NCI-H2227 (cell line): ENCODE data around the gene CYP27A1.

Experiments
- DNase-seq: peaks from one replicate; lab custom pipeline; 2025; ENCODE audit not compliant: unreplicated experiment; lab: John Stamatoyannopoulos, UW

CYP27A1 gene

DNA sequence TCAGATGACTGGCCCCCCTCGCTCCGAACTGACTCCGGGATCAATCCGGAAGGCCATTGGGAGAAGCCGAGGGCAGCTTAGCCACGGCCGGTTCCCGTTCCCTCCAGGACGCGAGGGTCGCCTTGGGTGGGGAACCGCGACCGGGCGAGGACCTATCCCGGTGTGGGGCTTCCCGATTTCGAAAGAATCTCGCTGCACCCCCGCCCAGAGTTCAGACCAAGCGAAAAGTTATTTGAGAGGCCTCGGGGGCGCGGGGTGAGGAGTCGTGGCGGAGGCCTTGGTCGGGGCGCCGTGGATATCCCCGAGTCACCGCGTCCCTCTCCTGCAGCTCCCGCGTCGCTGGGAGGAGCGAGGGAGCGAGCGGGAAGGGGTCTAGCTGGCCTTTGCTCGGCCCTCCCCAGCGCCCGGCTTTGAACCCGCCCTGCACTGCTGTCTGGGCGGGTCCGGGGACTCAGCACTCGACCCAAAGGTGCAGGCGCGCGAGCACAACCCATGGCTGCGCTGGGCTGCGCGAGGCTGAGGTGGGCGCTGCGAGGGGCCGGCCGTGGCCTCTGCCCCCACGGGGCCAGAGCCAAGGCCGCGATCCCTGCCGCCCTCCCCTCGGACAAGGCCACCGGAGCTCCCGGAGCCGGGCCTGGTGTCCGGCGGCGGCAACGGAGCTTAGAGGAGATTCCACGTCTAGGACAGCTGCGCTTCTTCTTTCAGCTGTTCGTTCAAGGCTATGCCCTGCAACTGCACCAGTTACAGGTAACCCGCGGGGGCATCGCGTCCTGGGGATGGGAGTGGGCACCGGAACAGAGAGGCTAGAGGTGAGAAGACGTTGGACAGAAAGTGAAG lies at the start of gene CYP27A1:
TSS of gene CYP27A1 (plus strand) at position 457 of the 837 bp plus-strand sequence. CDS start at position 493, 36 bp downstream.
- DNase-seq = peak; percentile 23

DNA sequence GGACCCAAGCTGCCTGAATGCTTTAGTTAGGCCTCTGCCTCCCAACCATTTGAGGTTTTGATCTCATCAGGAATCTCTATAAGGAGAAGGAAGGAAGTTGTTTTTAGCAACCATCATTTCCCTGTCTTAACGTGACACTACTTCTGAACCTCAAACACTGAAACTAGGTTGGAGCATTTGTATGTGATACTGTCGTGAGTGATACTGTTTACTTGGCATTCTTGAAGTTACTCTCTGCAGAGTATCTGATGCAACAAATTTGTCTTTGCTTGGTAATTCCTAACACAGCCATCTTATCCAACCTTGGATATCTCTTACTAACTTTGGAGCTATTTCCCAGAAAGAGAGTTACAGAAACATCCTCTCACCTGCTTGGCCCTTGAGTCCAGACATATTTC lies 49.2 kb upstream of the CYP27A1 start:
- no peak for DNase-seq

DNA sequence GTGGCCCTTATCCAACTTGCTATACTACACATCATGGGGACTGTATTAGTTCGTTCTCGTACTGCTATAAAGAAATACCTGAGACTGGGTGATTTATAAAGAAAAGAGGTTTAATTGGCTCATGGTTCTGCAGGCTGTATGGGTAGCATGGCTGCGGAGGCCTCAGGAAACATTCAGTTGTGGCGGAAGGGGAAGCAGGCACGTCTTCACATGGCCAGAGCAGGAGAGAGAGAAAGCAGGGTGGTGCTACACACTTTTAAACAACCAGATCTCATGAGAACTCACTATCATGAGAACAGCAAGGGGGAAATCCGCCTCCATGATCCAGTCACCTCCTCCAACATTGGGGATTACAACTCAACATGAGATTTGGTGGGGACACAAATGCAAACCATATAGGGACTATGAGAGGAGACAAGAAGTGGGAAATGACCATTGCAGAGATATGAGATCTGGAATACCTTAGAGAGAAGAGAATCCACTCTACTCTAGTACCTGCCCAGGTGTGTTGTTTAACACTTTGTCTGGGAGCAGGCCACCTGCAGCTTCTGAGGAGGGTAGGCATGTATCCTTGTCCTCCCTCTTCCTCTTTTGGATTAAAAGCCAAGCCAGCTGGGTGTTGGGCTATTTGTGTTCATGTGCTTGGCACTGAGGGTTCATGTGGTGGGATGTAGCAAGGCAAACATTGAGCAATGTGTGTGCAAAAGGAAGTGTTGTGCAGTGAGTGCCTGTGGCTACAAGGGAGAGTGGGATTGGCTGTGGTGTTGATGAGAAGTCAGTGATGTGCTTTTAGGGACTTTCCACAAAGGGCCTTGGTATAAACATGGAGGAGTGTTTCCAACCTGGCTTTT lies 48.6 kb upstream of the CYP27A1 start:
- no peak for DNase-seq

DNA sequence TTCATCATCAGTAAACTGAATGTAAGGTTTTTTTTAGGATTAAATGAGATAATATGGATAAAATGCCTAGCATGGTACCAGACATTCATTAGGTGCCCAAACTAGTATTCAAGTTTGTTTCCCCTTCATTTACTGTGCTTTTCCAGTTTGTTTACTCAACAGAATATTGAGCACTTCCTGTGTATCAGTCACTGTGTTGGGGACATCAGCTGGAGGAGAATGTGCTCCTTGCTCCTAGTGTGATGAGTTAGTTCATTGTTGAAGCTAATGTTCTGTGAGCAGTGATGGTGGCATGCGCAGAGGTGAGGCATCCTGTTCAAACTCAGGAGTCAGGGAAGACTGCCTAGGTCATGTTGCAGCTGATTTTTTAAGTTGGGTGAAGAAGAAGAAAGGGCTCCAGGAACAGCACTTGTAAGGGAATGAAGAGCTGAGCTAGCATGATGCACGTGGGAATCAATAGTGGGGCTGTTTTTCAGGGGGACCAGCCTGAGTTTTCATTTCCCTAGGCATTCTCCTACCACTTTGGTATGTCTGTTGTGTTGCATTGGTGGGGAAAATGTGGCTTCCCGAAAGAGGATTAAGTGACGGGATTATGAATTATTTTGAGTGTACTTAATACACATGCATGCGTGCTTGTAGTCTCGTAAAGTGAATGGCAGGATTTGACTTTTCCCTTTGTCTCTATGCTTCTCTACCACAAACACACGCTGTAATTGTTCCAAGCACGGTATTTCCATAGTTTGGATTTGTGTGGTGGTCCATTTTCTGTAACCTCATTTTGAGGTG lies 47.6 kb upstream of the CYP27A1 start:
- DNase-seq = no peak

DNA sequence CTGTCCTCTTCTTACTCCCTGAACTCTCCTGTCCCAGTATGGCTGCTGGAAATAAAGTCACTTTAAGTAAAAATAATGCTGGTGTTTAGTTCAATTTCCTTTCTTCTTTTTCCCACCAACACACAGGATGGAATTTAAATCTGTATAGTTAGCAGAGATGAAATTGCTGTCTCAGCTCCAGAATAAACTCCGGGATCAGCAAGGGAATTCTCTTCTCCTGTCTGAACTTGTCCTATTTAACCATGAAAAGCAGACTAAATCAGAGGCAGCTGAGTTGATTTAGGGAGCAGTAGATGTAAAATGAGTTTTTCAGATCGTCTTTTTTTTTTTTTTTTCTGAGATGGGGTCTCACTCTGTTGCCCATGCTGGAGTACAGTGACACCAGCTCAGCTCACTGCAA lies 45.4 kb upstream of the CYP27A1 start:
- DNase-seq = no peak

DNA sequence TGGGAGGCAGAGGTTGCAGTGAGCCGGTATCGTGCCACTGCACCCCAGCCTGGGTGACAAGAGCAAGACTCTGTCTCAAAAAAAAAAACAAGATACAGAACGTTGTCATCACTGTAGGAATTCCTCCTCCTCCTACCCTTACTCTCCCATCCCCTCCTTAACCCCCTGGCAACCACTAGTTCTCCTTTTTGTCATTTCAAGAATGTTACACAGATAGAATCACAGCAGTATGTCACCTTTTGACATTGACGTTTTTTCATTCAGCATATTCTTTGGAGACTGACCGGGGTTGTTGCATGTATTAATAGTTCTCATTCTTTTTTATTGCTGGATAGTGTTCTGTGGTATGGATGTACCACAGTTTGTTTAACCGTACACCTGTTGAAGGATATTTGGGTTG lies 38.9 kb upstream of the CYP27A1 start:
- DNase-seq = no peak

DNA sequence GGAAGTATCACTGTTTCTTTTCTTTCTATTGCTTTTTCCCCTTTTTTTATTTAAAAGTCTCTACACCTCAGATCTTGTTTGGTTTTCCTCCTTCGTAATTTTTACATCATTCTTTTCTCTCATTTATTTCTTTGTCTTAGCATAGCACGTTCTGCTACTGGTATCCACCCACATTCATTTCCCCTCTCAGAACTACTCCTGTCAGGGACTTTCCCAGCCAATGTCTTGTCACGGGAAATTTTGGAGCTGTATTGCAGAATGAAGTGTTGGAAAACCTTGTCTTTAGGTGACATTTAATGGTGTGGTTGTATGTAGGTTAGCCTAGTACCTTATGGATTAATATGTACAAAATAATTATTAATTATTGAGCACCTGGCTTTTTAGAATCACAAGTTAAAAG lies 37.3 kb upstream of the CYP27A1 start:
- no peak for DNase-seq

DNA sequence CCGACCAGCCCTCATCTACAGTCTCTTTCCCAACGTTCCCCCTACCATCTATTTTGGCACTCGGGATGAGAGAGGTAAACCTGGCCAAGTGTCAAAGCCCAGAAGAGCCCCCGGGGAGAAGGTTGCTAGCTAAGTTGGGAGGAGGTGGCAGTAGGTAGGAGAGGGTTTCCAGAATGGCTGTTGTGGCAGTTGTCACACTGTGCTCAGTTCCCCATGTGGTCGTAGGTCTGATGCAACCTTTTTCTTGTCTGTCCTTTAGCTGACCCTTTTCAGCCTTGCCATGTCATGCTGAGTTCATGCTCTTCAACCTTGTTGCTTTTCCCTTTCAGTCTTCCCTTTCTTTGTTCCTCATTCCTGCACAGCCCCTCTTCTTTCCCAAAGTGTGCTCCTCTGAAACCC lies 36.8 kb upstream of the CYP27A1 start:
- DNase-seq = no peak

DNA sequence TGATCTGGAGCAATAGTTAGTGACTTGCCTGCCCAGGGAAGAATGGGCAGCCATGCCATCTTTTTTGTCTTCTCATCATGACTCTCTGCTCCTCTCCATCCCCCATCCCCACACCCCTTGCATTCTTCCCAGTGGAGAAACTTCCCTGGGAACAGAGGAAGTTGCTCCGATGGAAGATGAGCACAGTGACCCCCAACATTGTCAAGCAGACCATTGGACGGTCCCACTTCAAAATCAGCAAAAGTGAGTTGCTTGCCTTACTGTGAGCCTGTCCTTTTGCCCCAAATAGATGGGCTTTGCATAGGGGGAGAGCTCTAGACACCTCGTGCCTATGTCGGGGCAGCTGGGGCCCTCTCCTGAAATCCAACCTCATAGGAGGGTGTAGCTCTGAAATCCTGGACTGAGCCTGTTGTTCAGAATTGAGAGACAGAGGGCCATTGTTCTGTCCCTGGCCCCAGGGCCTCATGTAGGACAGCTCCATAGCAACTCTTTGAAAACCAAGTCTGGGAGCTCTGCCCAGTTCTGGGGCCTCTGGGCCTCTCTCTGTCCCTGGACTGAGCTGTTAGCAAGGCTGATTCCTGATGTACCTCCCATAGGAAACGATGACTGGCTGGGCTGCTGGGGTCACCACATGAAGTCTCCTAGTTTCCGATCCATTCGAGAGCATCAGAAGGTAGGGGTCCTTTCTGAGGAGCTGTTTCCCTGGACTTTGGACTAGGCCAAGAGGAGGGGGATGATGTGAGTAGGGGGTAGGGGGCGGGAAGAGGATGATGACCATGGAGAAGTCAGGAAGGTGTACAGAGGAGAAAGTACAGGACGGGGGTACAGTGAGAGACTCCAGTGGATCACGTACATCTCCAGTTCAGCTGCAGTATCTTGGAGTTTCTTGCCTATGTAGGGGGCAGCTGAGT lies 36.1 kb upstream of the CYP27A1 start:
- DNase-seq = no peak

DNA sequence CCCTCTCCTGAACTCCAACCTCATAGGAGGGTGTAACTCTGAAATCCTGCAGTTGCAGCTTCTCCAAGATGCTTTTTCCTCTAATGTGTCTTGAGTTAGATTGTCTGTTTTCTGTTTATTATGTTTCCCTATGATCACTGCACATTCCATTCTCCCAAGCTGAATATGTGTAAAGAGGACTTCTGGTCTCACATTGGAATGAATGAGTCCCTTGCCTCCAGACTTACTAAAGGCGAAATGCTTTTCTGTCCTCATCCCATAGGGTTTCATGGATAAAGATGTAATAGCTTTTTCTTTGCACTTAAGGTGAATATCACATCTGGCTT lies 35.5 kb upstream of the CYP27A1 start:
- no peak for DNase-seq

DNA sequence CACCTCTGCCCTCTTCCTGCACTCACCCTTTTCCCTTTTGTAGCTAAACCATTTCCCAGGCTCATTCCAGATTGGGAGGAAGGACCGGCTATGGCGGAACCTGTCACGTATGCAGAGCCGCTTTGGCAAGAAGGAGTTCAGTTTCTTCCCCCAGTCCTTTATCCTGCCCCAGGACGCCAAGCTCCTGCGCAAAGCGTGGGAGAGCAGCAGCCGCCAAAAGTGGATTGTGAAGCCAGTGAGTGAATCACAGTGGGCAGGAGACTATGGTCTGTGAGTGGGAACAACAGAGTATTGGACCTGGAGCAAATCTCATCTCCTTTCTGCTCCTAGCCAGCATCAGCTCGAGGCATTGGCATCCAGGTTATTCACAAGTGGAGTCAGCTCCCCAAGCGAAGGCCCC lies 35.0 kb upstream of the CYP27A1 start:
- no peak for DNase-seq

DNA sequence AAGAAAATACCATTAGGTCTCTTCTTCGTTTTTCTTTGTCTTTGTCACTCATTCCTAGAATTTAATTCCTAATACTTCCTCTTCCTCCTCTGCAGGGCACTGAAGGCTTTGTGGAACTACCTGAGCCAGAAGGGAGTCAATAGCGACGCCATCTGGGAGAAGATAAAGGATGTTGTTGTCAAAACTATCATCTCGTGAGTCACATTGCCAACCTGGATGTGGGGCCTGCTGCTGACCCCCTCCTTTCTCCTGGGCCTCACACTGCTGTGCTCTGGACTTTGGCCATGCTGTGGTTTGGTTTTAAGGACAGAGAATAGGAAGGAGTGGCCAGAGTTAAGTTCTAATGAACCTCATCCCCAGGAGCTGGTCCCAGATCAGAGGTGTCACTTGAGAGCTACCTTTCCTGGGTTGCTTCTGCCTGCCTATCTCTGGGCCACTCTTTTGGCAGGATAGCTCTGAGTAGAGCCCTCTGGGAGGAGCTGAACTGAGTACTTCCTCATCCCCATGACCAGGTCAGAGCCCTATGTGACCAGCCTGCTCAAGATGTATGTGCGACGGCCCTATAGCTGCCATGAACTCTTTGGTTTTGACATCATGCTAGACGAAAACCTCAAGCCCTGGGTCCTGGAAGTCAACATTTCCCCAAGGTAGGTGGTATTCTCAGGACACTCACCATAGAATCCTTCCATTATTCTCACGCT lies 33.1 kb upstream of the CYP27A1 start:
- no peak for DNase-seq

DNA sequence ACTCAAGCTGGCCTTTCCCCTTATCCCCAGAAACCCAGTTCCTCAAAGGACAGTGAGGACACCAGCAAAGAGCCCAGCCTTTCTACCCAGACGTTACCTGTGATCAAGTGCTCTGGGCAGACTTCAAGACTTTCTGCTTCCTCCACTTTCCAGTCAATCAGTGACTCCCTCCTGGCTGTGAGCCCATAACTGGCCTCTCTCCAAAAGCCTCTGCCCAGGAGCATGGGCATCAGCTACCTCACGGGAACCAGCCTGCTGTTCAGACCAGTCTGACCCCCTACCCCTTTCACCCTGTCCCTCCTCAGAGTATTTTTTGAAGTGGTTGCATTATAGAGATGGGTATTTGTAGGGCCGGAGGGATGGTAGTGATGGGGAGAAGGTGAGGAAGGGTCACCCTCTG lies 27.7 kb upstream of the CYP27A1 start:
- no peak for DNase-seq

DNA sequence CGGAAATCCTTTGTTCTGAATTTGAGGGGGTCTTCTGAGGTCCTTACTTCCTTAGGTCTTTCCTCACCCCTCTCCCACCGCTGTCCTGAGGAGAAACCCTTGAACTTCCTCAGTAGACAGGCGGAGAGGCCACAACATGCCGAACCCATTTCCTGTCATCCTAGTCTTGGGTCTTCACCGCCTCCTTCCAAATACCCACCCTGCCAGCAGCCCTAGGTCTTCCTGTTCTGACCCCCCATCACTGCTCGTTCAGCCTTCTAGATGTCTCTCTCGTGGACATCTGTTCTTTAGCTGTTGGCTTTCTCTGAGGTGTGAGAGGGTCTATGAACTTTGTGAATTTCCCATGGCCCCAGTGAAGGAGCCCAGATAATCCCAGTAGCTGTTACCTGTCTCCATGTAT lies 27.2 kb upstream of the CYP27A1 start:
- no peak for DNase-seq

DNA sequence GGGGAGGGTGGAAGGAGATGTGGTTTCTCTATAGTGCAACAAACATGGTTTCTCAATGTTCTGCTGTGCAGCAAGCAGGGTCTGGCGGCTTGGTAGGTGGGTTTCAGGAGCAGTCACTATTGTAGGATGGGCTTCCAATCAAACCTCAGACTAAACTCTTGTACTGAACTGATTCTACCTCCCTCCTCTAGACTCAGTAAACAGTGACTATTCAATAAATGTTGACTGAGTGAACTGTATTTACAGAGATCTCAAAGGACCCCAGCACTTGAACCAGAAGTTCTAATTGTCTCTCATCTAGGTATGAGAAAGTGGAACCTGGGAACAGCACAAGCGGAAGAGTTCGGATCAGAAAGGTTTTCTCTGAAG lies 26.8 kb upstream of the CYP27A1 start:
- no peak for DNase-seq

DNA sequence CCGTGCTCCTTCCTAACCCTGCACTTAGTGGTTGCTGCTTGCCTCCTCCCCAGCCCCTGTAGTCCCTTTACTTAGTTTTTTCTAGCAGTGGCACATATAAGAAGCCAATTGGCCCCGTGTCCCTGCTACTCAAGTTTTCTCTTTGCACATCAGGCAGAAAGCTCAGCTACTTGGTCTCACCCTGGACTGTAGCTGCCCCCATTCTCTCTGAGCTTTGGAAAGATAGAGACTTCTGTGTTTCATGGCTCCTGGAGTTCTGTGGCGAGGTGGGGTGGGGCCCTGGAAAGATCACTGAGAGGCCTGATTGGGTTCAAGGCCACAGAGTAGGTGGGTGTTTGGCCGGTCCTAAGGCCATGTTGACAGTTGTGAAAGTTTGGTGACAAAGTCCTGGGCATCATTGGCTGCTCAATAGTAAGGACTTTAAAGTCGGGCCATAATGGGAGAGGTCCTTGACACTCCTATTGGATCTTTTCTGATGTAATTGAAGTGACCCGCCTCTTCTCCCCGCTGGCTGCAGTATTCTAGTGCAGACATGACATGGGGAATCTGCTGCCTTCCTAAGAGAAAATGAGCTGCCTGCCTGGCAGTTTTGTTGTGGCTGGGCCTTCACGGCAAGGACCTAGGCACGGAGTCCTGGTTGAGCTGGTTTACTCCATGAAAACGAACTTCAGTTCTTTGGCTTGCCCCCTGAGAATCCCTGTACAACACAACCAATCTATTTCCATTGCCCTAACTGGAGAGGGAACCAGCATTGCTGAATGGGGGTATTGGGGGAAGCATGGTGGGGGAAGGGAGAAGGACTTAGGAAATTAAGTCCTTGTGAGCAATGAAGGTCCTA lies 26.2 kb upstream of the CYP27A1 start:
- DNase-seq = no peak

DNA sequence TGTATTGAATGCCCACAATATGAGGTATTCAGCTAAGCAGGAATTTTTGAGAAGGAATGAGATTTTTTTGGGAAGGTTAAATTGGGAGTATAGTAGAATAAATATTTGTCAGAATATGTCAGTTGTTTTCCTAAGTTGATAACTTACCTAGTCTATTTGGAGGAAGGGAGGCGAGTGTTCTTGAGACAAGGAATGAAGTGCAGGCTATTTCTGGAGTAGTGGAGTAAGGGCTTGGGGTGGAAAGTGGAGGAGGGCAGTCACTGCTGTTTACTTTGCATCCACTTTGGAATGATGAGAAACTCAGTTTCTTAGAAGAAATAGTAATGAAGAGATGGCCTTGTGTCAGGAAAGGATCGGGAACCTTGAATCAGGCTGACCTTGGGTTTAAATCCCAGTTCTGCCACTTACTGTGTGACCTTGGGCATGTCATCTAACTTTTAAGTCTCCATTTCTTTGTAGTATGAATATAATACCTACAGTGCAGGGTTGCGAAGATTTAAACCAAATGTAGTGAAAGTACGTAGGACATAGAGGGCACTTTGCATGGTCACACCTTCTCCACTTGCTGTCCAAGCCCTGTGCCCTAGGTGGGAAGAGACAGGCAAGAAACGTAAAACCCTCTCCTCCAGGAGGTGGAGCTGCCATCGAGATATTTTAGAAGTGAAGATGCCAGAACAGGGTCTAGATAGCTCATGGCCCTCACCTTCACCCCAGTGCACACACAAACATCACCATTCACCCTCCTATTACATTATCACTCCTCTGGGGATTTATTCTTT lies 25.2 kb upstream of the CYP27A1 start:
- no peak for DNase-seq

DNA sequence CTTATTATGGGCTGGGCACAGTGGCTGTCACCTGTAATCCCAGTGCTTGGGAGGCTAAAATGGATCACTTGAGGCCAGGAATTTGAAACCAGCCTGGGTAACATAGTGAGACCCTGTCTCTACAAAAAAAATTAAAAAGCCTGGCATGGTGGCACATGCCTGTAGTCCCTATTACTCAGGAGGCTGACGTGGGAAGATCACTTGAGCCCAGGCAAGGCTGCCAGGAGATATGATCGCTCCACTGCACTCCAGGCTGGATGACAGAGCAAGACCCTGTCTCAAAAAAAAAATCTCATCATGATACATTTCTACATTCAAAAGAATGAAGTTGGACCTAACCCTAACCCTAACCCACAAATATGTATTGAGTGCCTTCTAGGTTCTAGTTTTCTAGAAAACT lies 20.2 kb upstream of the CYP27A1 start:
- DNase-seq = no peak
